Measurements from ENCODE around the gene SRGAP3.

- TF ChIP-seq CTCF (IDR thresholded peaks at IDR 0.05) (no peak), POLR2AphosphoS5 (IDR thresholded peaks at IDR 0.05) (no peak)
These were observed 294.3 kb downstream of the SRGAP3 start for GRCh38 chr3:8954938-8955763.
